GM19395 (cell line): ENCODE results near the gene CELSR1.
"Not testable (repeated sequence)": the region's sequence is repeated elsewhere in the genome, so short reads cannot be mapped to it uniquely, and the experiment has no call there.

Source experiments
- ATAC-seq: cut with Tn5 transposase; IDR thresholded peaks from one replicate; pipeline ENCODE4 v1.9.1; 2021; ENCODE audit warnings: mild to moderate bottlenecking, moderate library complexity; ENCODE audit not compliant: unreplicated experiment

Gene CELSR1

GRCh38 chr22:46335201-46336118 is 202.0 kb downstream of the CELSR1 start, which contains the start of gene TRMU:
TSS of gene TRMU (plus strand) at chr22:46335714. CDS start at chr22:46335765, 51 bp downstream.
- ATAC-seq: peak; percentile 84

GRCh38 chr22:46331496-46331895 is 205.9 kb downstream of the CELSR1 start:
- no peak for ATAC-seq

DNA sequence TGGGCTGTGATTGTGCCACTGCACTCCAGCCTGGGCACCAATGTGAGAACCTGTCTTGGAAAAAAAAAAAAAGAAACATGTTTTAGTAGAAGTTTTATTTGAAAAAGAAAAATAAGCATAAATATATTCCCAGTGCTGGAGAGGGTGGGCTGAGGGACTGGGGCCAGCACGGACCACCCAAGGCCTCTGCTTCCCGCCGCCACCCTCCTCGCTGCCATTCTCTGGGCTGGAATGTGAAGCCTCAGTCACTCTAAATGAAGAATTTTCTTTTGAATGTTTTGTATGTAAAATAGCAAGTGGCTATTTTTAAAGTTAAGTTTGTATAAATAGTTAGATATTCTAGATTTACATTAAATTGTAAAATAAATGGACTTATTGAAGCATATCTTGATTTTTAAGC is 207.0 kb downstream of the CELSR1 start:
- no peak for ATAC-seq

- ATAC-seq: no peak
These were observed 207.8 kb downstream of the CELSR1 start for GRCh38 chr22:46329616-46330015.

DNA sequence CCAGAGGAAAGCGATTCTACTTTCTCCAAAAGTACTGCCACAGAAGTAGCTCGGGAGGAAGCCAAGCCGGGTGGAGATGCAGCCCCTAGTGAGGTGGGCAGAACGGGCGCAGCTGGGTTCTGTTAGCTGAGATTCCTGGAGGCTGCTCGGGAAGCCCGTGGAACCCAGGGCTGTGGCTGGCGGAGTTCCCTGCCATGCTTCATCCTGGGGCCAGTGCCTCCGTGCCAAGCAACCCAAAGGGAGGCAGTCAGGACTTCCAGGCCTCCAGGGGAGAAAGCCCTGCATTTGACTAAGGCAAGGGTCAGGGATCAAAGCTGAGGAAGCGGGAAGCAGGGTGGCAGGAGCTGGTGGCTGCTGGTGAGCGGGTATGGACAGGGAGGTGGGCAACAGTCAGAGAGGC is 208.6 kb downstream of the CELSR1 start:
- no peak for ATAC-seq

- ATAC-seq: no peak
These were observed 209.5 kb downstream of the CELSR1 start for GRCh38 chr22:46327691-46328465.

GRCh38 chr22:46326066-46326680 is 211.2 kb downstream of the CELSR1 start:
- no peak for ATAC-seq

GRCh38 chr22:46323162-46323561 is 214.3 kb downstream of the CELSR1 start:
- no peak for ATAC-seq

- no peak for ATAC-seq
These were observed 214.7 kb downstream of the CELSR1 start for GRCh38 chr22:46322711-46323110.

- ATAC-seq: no peak
These were observed 216.6 kb downstream of the CELSR1 start for GRCh38 chr22:46320716-46321386.

GRCh38 chr22:46320166-46320710 is 217.2 kb downstream of the CELSR1 start:
- ATAC-seq: no peak

DNA sequence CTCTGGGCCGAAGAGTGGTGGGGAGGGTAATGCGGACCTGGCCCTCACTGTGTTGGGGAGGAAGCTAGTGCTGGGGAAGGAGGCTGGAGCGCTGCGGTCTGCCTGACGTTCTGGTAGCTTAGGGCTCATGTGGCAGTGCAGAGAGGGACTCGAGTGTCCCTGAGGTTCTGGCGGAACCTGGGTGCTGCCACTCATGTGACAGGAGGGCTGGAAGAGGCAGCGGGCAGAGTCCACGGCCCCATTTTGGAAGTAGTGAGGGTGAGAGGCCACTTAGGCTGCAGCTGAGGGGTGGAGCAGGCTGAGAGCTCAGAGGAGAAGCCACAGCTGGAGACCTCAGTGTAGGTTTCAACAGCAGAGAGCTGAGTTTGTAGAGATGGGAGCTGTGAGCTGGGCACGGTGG is 218.1 kb downstream of the CELSR1 start:
- no peak for ATAC-seq

DNA sequence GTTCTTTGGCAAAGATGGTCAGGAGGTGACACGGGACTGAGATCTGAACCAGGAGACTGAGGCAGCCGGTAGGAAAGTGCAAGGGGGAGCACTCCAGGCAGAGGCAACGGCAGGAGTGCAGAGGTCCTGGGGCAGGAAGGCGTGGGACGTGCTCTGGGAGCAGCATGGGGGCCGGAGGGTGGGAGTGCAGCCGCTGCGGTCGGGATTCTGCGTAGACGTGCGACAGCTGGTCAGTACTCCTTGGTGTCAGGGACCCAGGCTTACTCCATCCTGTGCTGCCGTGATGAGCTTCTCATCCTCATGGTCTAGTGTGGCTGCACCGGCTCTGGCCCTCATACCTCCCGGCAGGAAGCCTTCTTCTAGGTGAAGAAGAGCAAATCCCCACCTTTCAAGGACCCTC is 218.8 kb downstream of the CELSR1 start:
- no peak for ATAC-seq

DNA sequence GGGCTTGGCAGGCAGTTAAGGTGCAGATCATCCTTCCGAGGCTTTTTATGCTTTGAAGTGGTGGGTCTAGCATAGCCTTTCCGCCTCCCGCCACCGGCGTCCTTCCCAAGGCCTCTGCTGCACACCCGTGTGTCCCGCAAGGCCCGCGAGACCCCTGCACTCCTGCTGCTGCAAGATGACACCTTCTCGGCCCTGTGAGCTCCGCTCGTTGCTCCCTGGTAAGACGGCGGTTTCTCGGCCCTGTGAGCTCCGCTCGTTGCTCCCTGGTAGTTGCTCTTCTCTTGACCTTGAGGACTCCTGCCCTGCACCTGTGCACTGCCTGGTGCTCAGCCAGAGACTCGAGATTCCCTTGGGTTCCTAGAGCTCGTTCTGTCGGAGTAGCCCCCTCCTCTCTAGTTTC is 219.8 kb downstream of the CELSR1 start:
- ATAC-seq: no peak

DNA sequence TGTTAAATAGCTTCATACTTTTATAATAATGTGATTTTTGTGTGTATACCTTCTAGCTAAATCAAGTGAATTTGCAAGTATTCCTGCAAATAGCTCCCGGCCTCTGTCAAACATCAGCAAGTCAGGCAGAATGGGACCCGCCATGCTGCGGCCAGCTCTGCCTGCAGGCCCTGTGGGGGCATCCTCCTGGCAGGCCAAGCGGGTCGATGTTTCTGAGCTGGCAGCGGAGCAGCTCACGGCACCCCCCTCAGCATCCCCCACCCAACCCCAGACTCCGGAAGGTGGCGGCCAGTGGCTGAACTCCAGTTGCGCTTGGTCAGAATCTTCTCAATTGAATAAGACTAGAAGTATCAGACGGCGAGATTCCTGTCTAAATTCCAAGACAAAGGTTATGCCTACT is 221.4 kb downstream of the CELSR1 start:
- no peak for ATAC-seq

GRCh38 chr22:46312848-46313247 is 224.6 kb downstream of the CELSR1 start:
- ATAC-seq: not testable (repeated sequence)

- no peak for ATAC-seq
These were observed 225.4 kb downstream of the CELSR1 start for GRCh38 chr22:46312056-46312455.
